Stimulated activated CD8-positive, alpha-beta memory T cell treated with anti-CD3 and anti-CD28 coated beads, Interleukin-2, amount 100 ng/mL, for 48 hours (primary cell): ENCODE data around the gene NRM.

ENCODE experiments used
- DNase-seq, 2 donors: peaks; one replicate each; pipeline ENCODE4 v3.0.0-alpha.2; 2020; ENCODE audit warnings: low read depth in 2 of 2

NRM gene

DNA sequence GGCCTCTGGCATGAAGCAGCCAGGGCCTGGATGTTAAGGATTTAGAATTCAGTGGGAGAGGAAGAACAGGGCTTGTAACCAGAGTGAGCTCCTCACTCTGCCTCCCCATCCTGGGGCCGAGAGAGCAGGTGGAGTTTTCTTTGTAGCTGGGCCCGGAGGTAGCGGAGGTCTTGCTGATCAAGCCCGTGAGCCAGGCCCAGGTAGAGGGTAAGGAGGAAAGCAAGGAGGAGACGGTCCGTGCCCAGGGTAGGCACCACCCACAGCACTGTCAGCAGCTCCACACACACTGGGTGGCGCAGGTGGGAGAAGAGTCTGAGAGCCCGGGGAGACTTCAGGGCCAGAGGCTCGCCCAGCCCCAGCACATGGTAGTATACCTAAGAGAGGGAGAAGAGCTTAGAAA, 2.2 kb downstream of the NRM start:
- DNase-seq = no peak

DNA sequence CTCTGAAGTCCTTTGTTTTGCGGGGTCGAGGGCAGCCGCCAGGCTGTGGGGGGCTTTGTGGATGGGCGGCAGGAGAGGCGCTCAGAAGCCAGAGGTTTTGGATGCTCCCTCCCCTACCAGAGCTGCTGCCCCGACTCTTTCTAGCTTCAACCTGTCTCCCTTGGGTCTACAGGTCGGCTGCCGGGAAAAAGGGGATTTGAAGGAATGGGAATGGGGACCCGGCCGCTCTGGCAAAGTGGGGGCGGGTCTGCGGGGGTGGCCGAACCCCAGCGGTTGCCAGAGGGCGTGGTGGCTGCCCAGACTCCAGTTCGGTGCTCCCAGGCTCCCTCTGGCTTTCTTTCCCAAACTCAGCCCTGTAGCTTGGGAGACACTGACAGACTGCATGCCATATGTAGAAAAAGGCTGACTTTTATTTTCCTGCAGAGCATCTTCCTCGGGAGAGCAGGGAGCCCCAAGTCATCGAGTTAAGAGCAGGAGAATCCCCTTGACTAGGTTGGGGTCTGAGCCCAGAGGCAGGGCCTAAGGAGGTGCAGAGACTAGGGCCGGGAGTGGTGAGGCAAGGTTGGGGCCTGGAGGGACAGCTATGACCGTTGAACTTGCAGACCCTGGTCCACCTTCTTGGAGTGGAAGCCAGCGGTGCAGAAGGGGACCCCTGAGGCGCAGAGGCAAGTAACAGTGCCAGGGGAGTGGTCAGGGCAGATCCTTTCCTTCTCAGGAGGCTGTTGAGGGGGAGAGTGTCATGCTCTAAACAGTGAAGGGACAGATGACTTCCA, 2.9 kb downstream of the NRM start:
- no peak for DNase-seq

DNA sequence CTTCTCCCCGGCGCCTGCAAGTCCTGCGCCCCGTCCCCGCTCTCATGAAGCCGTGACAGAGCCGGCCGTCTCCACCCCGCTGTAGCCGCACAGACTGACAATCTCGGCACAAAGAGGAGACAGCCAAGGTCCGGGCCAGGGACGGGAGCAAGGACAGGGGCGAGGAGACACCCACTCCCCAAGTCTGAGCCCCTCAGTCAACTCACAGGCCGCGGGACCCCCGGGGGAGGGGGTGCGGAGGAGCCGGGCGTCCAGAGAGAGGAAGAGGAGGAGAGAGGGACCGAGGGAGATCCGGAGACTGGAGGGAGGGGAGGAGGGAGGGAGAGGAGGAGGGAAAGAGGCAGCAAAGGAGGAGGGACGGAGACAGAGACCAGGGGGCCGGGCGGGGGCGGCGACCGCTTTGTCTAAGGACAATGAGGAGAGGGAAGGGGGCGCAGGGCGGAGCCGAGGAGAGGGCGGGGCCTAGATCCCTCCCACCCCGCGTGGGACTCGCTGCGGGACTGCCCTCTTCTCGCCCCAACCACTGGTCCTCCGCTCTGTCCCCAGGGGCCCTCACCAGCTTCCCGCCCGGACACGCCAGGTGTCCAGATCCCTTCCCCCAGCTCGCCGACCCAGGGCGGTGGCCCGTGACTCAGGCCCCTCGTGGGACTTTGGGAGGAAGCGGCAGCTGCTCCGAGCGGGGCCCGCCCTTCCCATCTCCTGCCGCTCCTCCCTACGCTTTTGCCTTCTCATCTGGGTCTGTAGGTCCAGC, 3.7 kb downstream of the NRM start:
- peak; percentile 85 to 87 for DNase-seq

GRCh38 chr6:30686009-30686907, 4.5 kb downstream of the NRM start, which contains the start of gene PPP1R18:
TSS of gene PPP1R18 (minus strand) at chr6:30686645. CDS start at chr6:30686018, 627 bp downstream.
- peak; percentile 78 to 82 for DNase-seq

- no peak for DNase-seq
Observed at GRCh38 chr6:30685157-30686008, 5.4 kb downstream of the NRM start.

GRCh38 chr6:30684386-30685156, 6.2 kb downstream of the NRM start:
- peak in 1 of 2 donors; percentile 49 for DNase-seq

DNA sequence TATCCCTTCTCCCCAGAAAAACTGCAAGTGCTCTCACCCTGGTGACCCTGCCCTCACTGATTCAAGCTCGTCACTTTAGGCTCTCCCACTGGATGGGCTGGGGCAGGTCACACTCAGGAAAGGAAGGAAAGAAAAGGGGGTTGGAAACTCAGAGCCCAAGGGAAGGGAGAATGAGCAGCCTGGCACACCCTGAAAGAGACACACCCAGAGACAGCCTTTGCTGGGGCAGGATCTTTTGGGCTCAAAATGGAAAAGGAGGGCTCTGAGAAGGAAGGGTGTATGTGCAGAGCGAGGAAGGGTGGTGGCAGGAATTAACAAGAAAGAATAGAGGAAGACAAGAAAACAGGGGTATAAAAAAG, 6.8 kb downstream of the NRM start:
- no peak for DNase-seq

DNA sequence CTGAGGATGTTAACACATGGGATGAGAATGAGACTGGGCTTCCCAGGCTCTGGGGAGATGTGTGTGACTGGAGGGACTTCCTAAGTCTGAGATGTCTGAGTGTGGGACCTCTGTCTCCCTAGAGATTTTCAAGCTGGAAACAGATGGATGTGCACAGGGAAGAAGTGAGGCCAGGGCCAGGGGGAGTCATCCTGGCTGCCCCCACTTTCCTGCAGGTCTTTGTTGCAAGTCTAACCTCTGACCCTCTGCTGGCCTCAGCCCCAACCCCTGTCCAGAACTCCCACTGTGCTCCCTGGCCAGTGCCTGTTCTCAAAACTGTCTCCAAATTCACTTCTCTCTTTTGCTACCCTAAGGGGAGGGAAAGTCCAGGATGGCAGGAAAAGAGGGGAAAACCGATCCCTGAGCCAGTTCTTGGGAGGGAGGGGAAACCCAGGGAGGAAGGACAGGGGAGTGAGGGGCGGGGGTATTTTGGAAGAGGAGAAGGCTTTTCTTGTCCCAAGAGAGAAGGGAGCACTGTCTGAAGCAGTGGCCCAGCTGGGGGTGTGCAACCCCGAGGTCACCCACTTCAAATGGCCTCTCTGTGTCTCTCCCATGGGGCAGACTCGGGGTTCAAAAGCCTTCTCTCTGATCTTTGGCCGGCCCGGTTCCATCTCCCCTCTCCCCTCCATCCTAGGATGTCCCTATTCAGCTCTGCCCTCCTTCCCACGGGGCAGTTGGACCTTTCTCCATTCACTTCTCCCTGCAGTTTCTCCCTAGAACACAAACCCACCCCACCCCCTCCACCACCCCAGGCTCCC, 7.4 kb downstream of the NRM start:
- DNase-seq = no peak

DNA sequence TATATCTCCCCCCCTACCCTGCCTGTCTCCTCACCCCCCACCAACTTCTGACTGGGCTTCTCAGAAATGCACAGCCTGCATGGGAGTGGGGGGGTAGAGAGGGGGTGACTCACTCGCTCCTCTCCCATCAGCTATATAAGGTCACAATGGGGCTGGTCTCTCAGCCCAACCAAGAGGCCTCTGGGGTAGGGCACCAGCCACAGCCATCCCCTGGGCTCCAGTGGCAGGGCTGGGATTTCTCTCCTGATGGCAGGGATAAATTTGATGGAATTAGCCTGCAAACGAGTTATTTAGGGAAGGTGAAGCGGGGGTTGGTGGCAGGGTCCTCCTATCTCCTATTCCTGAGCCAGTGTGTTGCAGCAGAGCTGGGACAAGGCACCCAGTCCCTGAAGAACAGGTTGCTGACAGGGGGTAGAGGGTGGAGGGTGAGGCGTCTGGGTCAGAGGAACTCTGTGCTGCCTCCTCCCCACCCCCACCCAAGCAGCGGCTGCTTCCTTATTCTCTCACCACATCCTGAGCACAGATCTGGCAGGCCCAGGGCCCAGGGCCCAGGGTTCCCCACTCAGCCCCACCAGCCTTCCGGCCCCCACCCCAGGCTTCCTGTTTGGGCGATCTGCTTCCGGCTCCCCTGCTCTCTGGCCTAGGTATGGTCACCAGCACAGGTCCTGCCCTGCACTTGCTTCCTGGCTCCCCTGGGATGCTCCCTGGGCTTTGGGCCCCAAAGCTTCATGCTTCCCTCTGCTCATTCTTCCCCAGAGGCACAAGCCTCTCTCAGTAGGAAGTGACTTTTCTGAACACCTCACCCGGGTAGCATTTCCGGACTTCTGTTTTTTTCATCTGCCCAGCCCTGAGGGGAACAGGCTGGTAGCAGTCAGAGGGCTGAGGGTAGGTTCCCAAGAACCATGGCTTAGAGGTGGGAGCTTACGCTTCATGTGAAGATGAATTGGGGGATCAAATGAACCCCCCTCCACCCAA, 8.4 kb downstream of the NRM start:
- DNase-seq = peak; percentile 79 to 82

- DNase-seq = no peak
Observed at GRCh38 chr6:30681766-30682142, 9.0 kb downstream of the NRM start.

DNA sequence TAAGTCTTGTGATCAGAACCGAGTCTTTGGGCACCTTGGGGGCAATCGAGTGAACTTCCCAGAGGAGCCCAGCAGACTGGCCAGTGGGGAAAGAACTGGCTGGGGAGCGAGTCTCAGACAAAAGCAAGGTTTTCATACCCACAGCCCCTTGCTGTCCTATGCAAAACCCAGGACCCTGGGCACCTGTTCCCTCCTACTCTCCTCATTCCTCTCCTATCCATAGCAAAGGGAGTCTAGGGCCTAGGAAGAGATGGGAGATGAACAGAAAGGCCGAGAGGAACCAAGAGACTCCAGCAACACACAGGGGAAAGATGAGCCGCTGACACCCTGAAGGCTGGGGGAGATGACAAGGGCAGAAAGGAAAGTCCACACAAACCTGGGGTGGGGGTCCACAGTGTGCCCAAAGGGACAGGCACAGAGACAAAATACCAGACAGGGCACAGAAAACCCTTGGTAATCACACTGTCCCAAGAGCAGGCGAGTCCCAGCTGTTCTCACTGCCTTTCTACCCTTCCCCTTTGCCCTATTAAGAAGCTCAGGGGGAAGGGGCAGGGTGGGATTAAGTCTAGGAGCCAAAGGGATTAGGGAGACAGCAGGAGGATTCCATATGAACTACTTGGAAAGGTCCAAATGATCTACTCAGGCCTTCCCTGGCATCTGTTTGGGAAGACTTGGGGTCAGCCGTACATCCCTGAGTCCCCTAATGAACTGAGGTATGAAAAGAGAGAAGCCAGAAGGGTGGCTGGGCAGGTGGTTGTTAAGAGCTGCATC, 10.8 kb downstream of the NRM start:
- DNase-seq = no peak

GRCh38 chr6:30678964-30679726, 11.6 kb downstream of the NRM start:
- peak; percentile 88 to 89 for DNase-seq

GRCh38 chr6:30676660-30677285, 14.0 kb downstream of the NRM start:
- DNase-seq = no peak

DNA sequence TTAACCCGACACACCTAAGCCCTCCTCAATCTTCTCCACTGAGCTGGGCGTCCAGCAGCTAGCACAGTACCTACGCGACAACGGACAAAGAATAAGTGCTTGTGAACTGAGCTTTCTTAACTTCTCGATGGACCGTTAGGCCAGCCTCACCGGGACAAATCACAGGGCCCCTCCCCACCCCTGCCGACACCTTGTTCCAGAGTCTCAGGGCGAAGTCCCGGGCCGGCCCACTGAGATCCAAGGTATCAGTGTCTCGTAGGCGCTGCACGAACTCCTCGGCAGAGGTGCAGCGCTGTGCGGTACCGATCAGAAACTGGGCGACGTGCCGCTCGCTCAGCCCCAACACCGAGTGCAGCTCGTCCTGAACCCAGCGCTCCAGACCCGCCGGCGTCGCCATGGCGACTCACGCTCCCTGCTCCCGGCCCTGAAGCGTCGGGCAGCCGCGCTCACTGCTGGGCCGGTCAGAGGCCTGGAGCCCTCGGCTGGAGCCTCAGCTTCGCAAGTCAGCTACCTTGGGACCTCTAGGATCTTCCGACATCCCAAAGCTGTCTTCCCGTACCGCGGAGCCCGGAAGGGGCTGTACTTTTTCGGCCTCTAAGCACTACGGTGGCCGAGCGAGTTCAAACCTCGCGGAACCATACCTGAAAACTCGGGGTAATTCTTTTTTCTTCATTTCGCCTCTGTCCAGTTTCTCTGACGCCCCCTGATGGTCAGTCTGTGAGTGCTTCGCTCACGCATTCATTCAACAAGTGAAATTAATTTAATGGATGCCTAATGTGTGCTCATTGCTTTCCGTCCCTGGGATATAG, 18.1 kb downstream of the NRM start, which contains the start of gene DHX16:
Gene DHX16, minus strand, starts transcription at position 562 of the 809 bp plus-strand sequence. Its CDS starts 165 bp downstream, at position 397.
- DNase-seq = peak; percentile 82 to 86

GRCh38 chr6:30670760-30671527, 19.8 kb downstream of the NRM start:
- no peak for DNase-seq
